Naive thymus-derived CD4-positive, alpha-beta T cell (primary cell): Measurements from ENCODE around the gene SLC17A1. TPM values are rescaled to one million over a fixed set of nuclear protein-coding genes. Genes with fewer than 3 reads are reported as not detected.

Source experiments
- ATAC-seq: fragments of 150-1000 bp; cut with Tn5 transposase; 2 replicates; pipeline ENCODE4 v1.10.0; 2021; ENCODE audit warnings: mild to moderate bottlenecking, moderate library complexity
- CTCF ChIA-PET: fragments of 350-600 bp; sonication (Branson Sonifier 250); formaldehyde crosslinking; loops from one replicate; lab custom pipeline; 2021; ENCODE audit warnings: antibody characterized with exemption; lab: Charles Lee
- POLR2A ChIA-PET: fragments of 350-600 bp; sonication (Branson Sonifier 250); formaldehyde crosslinking; loops from one replicate; lab custom pipeline; 2021; ENCODE audit warnings: antibody characterized with exemption, inconsistent platforms; lab: Charles Lee
- DNase-seq, 9 donors: peaks; one replicate each; pipeline versions ENCODE4 v3.0.0 to v3.0.0-alpha.2; 2020 to 2022; ENCODE audit warnings: mixed read lengths in 1 of 9
- H3K27ac ChIP-seq: one replicate; pipeline ENCODE4 v1.7.0; 2013; ENCODE audit warnings: mild to moderate bottlenecking, low read depth, low read length, moderate library complexity
- H3K27me3 ChIP-seq, 2 donors: one replicate each; pipeline ENCODE4 v1.7.0; 2013; ENCODE audit warnings: low read length in 2 of 2, mild to moderate bottlenecking in 2 of 2, moderate library complexity in 2 of 2; ENCODE audit not compliant: control insufficient read depth in 2 of 2, insufficient read depth in 2 of 2
- H3K36me3 ChIP-seq, 3 experiments: 1 replicate in 2 of 3; 2 replicates in 1 of 3; pipeline ENCODE4 v1.7.0; 2013; ENCODE audit warnings: low read length in 3 of 3, mild to moderate bottlenecking in 3 of 3, moderate library complexity in 1 of 3; ENCODE audit not compliant: insufficient read depth in 3 of 3, control insufficient read depth in 2 of 3
- H3K4me1 ChIP-seq, 2 donors: one replicate each; pipeline ENCODE4 v1.7.0; 2013; ENCODE audit warnings: low read length in 2 of 2, mild to moderate bottlenecking in 2 of 2, moderate library complexity in 1 of 2; ENCODE audit not compliant: control insufficient read depth in 2 of 2, insufficient read depth in 2 of 2
- H3K4me3 ChIP-seq: 2 replicates; pipeline ENCODE4 v1.7.0; 2013; ENCODE audit warnings: mild to moderate bottlenecking, low read length
- H3K9me3 ChIP-seq, 3 experiments: 1 replicate in 2 of 3; 2 replicates in 1 of 3; pipeline ENCODE4 v1.7.0; 2013; ENCODE audit warnings: low read length in 3 of 3; ENCODE audit not compliant: control insufficient read depth in 2 of 3
- H3K27ac Mint-ChIP-seq, 9 donors: one replicate each; pipeline ENCODE4 v1.8.0; 2020 to 2022; ENCODE audit warnings: mixed read lengths in 9 of 9, mild to moderate bottlenecking in 8 of 9, moderate library complexity in 5 of 9, inconsistent platforms in 2 of 9
- H3K27me3 Mint-ChIP-seq, 5 donors: one replicate each; pipeline ENCODE4 v1.8.0; 2021 to 2022; ENCODE audit warnings: mixed read lengths in 5 of 5, mild to moderate bottlenecking in 1 of 5
- H3K36me3 Mint-ChIP-seq, 5 donors: one replicate each; pipeline ENCODE4 v1.8.0; 2020 to 2022; ENCODE audit warnings: mixed read lengths in 5 of 5, mild to moderate bottlenecking in 3 of 5, inconsistent platforms in 1 of 5
- H3K4me1 Mint-ChIP-seq, 7 donors: one replicate each; pipeline ENCODE4 v1.8.0; 2020 to 2022; ENCODE audit warnings: mixed read lengths in 7 of 7, mild to moderate bottlenecking in 3 of 7, inconsistent platforms in 1 of 7
- H3K4me3 Mint-ChIP-seq, 10 donors: one replicate each; pipeline ENCODE4 v1.8.0; 2020 to 2022; ENCODE audit warnings: mild to moderate bottlenecking in 10 of 10, mixed read lengths in 10 of 10, moderate library complexity in 6 of 10, inconsistent platforms in 2 of 10
- H3K9me3 Mint-ChIP-seq, 11 donors: one replicate each; pipeline ENCODE4 v1.8.0; 2020 to 2022; ENCODE audit warnings: mixed read lengths in 11 of 11, mild to moderate bottlenecking in 4 of 11, inconsistent platforms in 1 of 11, moderate library complexity in 1 of 11
- intact Hi-C, 2 donors: fragments of 100-400 bp; cut with micrococcal nuclease; formaldehyde crosslinking; loops; one replicate each; pipeline ENCODE4 v1.15.1; 2023
- polyA plus RNA-seq, 2 donors: library from polyadenylated mRNA; unstranded; fragments of 300-500 nt; fragmentation: Illumina TruSeq; gene quantifications; one replicate each; pipeline ENCODE4 v1.2.3, GENCODE V29; 2021
- total RNA-seq, 6 experiments: library from RNA in 5 of 6; stranded (reverse) in 5 of 6; gene quantifications; 1 replicate in 5 of 6; 2 replicates in 1 of 6; pipeline ENCODE4 v1.2.3 and lab custom pipeline; 2021 to 2026

SLC17A1 gene
- total and polyA plus RNA-seq, 7 experiments from 2014 or later: not detected

- no peaks in the 10 kb centered on the region for H3K27me3 ChIP-seq
- Mint-ChIP-seq H3K27ac (no peak overlapping the region), H3K9me3 (peaks cover 0 to 4% (median 0%) of the 10 kb centered on the region in 11 donors), H3K4me3 (no peak overlapping the region), H3K4me1 (no peaks in the 10 kb centered on the region), H3K36me3 (peaks cover 0 to 4% (median 0%) of the 10 kb centered on the region in 5 donors), H3K27me3 (peaks cover 2 to 20% (median 4%) of the 10 kb centered on the region in 5 donors)
- intact Hi-C loops: no loop called here
- DNase-seq: no peak
- H3K27ac ChIP-seq: no peak overlapping the region
- ChIA-PET POLR2A (no interaction called here), CTCF (no interaction called here)
- H3K36me3 ChIP-seq: no peaks in the 10 kb centered on the region
- no peak overlapping the region for H3K4me3 ChIP-seq
- no peaks in the 10 kb centered on the region for H3K4me1 ChIP-seq
- ATAC-seq: no peak
- no peaks in the 10 kb centered on the region for H3K9me3 ChIP-seq
These were observed 88.0 kb downstream of the SLC17A1 start for GRCh38 chr6:25743868-25744267.

- POLR2A ChIA-PET: no interaction called here
These were observed 96.6 kb downstream of the SLC17A1 start for GRCh38 chr6:25735261-25735660.

More at GRCh38 chr6:25735261-25735660, 96.6 kb downstream of the SLC17A1 start:
- Histone ChIP-seq H3K27me3 (peaks cover 0 to 7% of the 10 kb centered on the region in 2 donors), H3K4me1 (no peaks in the 10 kb centered on the region), H3K4me3 (no peak overlapping the region), H3K9me3 (no peaks in the 10 kb centered on the region), H3K27ac (no peak overlapping the region), H3K36me3 (no peaks in the 10 kb centered on the region)
- Mint-ChIP-seq H3K36me3 (peaks cover 0 to 8% (median 3%) of the 10 kb centered on the region in 5 donors), H3K9me3 (peaks cover 0 to 31% (median 15%) of the 10 kb centered on the region in 11 donors), H3K4me1 (no peaks in the 10 kb centered on the region), H3K27me3 (peaks cover 50 to 63% (median 57%) of the 10 kb centered on the region in 5 donors), H3K27ac (no peak overlapping the region), H3K4me3 (no peak overlapping the region)
- ATAC-seq (no peak), DNase-seq (no peak)
- intact Hi-C loops: no loop called here
- CTCF ChIA-PET: no interaction called here

Other genes with a start within 250 kb of the SLC17A1 start
- gene SCGN, start 179.8 kb downstream of the SLC17A1 start, total RNA-seq: not detected
- not detected for gene SCGN, start 179.8 kb downstream of the SLC17A1 start, polyA plus RNA-seq
- not detected for gene SLC17A4, start 77.3 kb downstream of the SLC17A1 start, total RNA-seq
- not detected for gene SLC17A4, start 77.3 kb downstream of the SLC17A1 start, polyA plus RNA-seq
- gene SLC17A3, start 42.2 kb upstream of the SLC17A1 start, total RNA-seq: under 1 TPM in 1 of 5 experiments, not detected in 4; 0.36 TPM
- not detected for gene SLC17A3, start 42.2 kb upstream of the SLC17A1 start, polyA plus RNA-seq
- gene SLC17A2, start 98.6 kb upstream of the SLC17A1 start, total RNA-seq: under 1 TPM in 1 of 5 experiments, not detected in 4; 0.15 TPM
- not detected for gene SLC17A2, start 98.6 kb upstream of the SLC17A1 start, polyA plus RNA-seq
- 10 to 100 TPM; 17.4 to 32.8 (median 29.9) TPM for gene TRIM38, start 130.8 kb upstream of the SLC17A1 start, total RNA-seq
- gene TRIM38, start 130.8 kb upstream of the SLC17A1 start, polyA plus RNA-seq: 1 to 10 TPM; 4.4 to 9.5 TPM